Measurements from ENCODE around the gene MTTP.

The MTTP gene

DNA sequence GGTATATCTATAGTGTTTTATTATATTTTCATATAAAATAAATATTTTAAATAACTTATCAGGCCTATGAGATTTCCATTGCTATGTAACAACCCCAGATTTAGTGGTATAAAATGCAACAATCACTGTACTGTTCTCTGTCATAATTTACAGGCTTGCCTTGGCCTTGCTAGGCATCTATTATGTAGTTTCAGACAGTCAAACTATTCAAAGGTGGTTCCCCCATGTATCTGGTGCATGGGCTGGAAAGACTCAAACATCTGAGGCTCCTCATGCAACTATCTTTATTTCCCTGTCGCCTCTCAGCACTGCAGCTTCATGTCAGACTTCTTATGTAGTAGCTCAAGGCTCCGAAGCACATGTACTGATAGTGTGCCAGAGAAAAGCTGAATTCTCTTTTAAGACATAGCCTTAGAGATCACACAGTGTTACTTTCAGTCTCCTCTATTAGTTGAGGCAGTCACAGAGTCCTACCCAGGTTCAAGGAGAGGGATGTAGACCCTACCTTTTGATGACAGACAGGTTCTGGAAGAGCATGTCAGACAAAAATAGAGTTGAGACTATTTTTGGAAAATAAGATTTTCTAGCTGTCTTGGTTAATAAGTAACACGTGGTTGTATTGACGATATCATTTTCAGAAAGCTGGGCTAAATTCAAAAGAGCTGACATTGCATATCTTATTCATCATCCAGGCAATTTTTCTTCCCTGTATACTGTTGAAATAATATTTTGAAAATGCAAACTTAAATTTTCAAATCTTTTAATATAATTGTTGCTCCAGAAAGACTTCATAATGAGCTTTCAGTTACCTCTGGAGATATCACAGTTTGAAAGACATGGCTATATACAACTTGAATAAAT, 19.4 kb downstream of the MTTP start:
- H3K79me2 ChIP-seq (ENCODE audit: control insufficient read depth, insufficient read depth, low read length, poor library complexity) = no peaks in the 10 kb centered on the region
- no peak overlapping the region for H3K18ac ChIP-seq (ENCODE audit: low read length)
- no peak overlapping the region for H3K9ac ChIP-seq (ENCODE audit: low read length)
- WGBS (ENCODE audit: extremely low coverage, insufficient coverage, insufficient read length) = no CpG with 5 or more reads among the region's 4 CpGs
- H2AFZ ChIP-seq (ENCODE audit: insufficient read depth, low read length, poor library complexity) = no peak overlapping the region
- H3K4me3 ChIP-seq (ENCODE audit: low read depth, low read length) = no peak overlapping the region
- H3K14ac ChIP-seq (ENCODE audit: low read length) = no peak overlapping the region
- H4K8ac ChIP-seq (ENCODE audit: low read depth, low read length) = no peak overlapping the region
- no peak overlapping the region for H3K27ac ChIP-seq (ENCODE audit: low read depth, low read length)
- no peak for DNase-seq
- no peaks in the 10 kb centered on the region for H3K27me3 ChIP-seq (ENCODE audit: insufficient read depth, low read length)
- H2AK5ac ChIP-seq (ENCODE audit: low read length) = no peak overlapping the region
- H3K4me2 ChIP-seq (ENCODE audit: low read length) = no peak overlapping the region
- H3K23ac ChIP-seq (ENCODE audit: low read length) = no peak overlapping the region
- no peak overlapping the region for H2BK120ac ChIP-seq (ENCODE audit: insufficient read depth, low read length, poor library complexity)
- no peak overlapping the region for H4K91ac ChIP-seq (ENCODE audit: low read depth, low read length)
- H3K79me1 ChIP-seq (ENCODE audit: low read length) = no peaks in the 10 kb centered on the region
- H2BK5ac ChIP-seq (ENCODE audit: low read depth, low read length, poor library complexity) = no peak overlapping the region
- H3K4ac ChIP-seq (ENCODE audit: low read depth, low read length) = no peak overlapping the region
- no peaks in the 10 kb centered on the region for H3K36me3 ChIP-seq (ENCODE audit: control insufficient read depth in 1 of 2, insufficient read depth in 2 of 2, low read length in 2 of 2)
- no peaks in the 10 kb centered on the region for H3K4me1 ChIP-seq (ENCODE audit: control insufficient read depth in 1 of 2, insufficient read depth in 2 of 2, low read length in 2 of 2)
- H4K12ac ChIP-seq (ENCODE audit: low read depth, low read length) = no peak overlapping the region
- no peak overlapping the region for H2BK12ac ChIP-seq (ENCODE audit: low read length)
- H3K9me3 ChIP-seq (ENCODE audit: insufficient read depth, low read depth, low read length) = no peaks in the 10 kb centered on the region

DNA sequence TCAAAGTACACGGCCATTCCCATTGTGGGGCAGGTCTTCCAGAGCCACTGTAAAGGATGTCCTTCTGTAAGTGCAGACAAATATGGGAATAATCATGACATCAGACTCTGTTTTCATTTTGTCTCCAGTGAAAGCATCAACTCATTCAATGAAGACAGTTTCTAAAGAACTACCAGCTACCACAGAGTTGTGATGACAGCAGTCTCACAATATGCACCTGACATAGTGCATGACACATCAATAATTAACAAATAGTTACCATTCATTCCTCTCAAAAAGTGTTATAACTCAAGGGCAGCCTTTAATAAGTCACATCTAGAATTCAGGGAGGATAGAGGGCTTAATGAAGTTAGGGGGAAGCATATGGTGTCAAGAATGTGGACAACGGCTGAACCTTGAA, 20.2 kb downstream of the MTTP start:
- Histone ChIP-seq H4K8ac (ENCODE audit: low read depth, low read length) (no peak overlapping the region), H3K9ac (ENCODE audit: low read length) (no peak overlapping the region), H3K27me3 (ENCODE audit: insufficient read depth, low read length) (no peaks in the 10 kb centered on the region), H3K9me3 (ENCODE audit: insufficient read depth, low read depth, low read length) (no peaks in the 10 kb centered on the region), H3K27ac (ENCODE audit: low read depth, low read length) (no peak overlapping the region), H2BK5ac (ENCODE audit: low read depth, low read length, poor library complexity) (no peak overlapping the region), H3K4me1 (ENCODE audit: control insufficient read depth in 1 of 2, insufficient read depth in 2 of 2, low read length in 2 of 2) (no peaks in the 10 kb centered on the region), H2BK12ac (ENCODE audit: low read length) (no peak overlapping the region), H4K91ac (ENCODE audit: low read depth, low read length) (no peak overlapping the region), H3K4me2 (ENCODE audit: low read length) (no peak overlapping the region), H2BK120ac (ENCODE audit: insufficient read depth, low read length, poor library complexity) (no peak overlapping the region), H3K4ac (ENCODE audit: low read depth, low read length) (no peak overlapping the region), H3K23ac (ENCODE audit: low read length) (no peak overlapping the region), H2AK5ac (ENCODE audit: low read length) (no peak overlapping the region), H4K12ac (ENCODE audit: low read depth, low read length) (no peak overlapping the region), H3K79me1 (ENCODE audit: low read length) (no peaks in the 10 kb centered on the region), H3K4me3 (ENCODE audit: low read depth, low read length) (no peak overlapping the region), H2AFZ (ENCODE audit: insufficient read depth, low read length, poor library complexity) (no peak overlapping the region), H3K36me3 (ENCODE audit: control insufficient read depth in 1 of 2, insufficient read depth in 2 of 2, low read length in 2 of 2) (no peaks in the 10 kb centered on the region), H3K79me2 (ENCODE audit: control insufficient read depth, insufficient read depth, low read length, poor library complexity) (no peaks in the 10 kb centered on the region), H3K18ac (ENCODE audit: low read length) (no peak overlapping the region), H3K14ac (ENCODE audit: low read length) (no peak overlapping the region)
- DNase-seq = no peak
- WGBS (ENCODE audit: extremely low coverage, insufficient coverage, insufficient read length) = no CpG with 5 or more reads among the region's 2 CpGs

DNA sequence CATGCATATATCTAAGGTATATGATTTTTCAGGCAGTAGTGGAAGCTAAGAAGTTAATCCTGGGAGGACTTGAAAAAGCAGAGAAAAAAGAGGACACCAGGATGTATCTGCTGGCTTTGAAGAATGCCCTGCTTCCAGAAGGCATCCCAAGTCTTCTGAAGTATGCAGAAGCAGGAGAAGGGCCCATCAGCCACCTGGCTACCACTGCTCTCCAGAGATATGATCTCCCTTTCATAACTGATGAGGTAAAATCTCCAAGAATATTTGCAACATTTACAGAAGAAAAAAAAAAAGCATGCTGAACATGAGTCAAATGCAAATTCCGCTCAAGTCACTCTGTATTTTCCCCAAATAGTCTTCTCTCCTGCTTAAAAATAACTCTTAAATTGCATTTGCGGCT, 32.1 kb downstream of the MTTP start:
- peak; percentile 66 to 86 for DNase-seq
- Histone ChIP-seq H3K27me3 (ENCODE audit: insufficient read depth, low read length) (no peaks in the 10 kb centered on the region), H3K4me3 (ENCODE audit: low read depth, low read length) (no peak overlapping the region), H3K14ac (ENCODE audit: low read length) (no peak overlapping the region), H3K36me3 (ENCODE audit: control insufficient read depth in 1 of 2, insufficient read depth in 2 of 2, low read length in 2 of 2) (no peaks in the 10 kb centered on the region), H2BK120ac (ENCODE audit: insufficient read depth, low read length, poor library complexity) (no peak overlapping the region), H3K23ac (ENCODE audit: low read length) (no peak overlapping the region), H3K79me2 (ENCODE audit: control insufficient read depth, insufficient read depth, low read length, poor library complexity) (no peaks in the 10 kb centered on the region), H3K9me3 (ENCODE audit: insufficient read depth, low read depth, low read length) (no peaks in the 10 kb centered on the region), H2BK5ac (ENCODE audit: low read depth, low read length, poor library complexity) (no peak overlapping the region), H3K27ac (ENCODE audit: low read depth, low read length) (no peak overlapping the region), H3K4me1 (ENCODE audit: control insufficient read depth in 1 of 2, insufficient read depth in 2 of 2, low read length in 2 of 2) (no peaks in the 10 kb centered on the region), H4K91ac (ENCODE audit: low read depth, low read length) (no peak overlapping the region), H3K79me1 (ENCODE audit: low read length) (no peaks in the 10 kb centered on the region), H4K8ac (ENCODE audit: low read depth, low read length) (no peak overlapping the region), H3K9ac (ENCODE audit: low read length) (no peak overlapping the region), H2AK5ac (ENCODE audit: low read length) (no peak overlapping the region), H4K12ac (ENCODE audit: low read depth, low read length) (no peak overlapping the region), H3K18ac (ENCODE audit: low read length) (no peak overlapping the region), H2BK12ac (ENCODE audit: low read length) (no peak overlapping the region), H3K4me2 (ENCODE audit: low read length) (no peak overlapping the region), H3K4ac (ENCODE audit: low read depth, low read length) (no peak overlapping the region), H2AFZ (ENCODE audit: insufficient read depth, low read length, poor library complexity) (no peak overlapping the region)
- WGBS (ENCODE audit: extremely low coverage, insufficient coverage, insufficient read length) = no CpG with 5 or more reads among the region's 2 CpGs

DNA sequence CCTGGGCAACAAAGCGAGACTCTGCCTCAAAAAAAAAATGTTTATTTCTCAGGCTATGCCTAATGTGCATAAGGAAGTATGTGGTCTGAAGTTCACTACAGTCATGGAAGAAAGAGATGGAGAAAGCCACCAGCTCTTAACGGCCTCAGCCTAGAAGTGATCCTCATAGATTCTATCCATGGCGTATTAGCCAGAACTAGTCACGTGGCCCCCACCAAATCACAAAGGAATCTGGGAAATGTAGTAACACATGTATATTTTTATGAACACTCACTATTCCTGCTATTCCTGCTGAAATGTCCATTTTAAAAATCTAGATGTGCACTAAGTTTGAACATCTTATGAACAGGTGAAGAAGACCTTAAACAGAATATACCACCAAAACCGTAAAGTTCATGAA, 33.8 kb downstream of the MTTP start:
- no peak overlapping the region for H3K23ac ChIP-seq (ENCODE audit: low read length)
- H3K18ac ChIP-seq (ENCODE audit: low read length) = no peak overlapping the region
- no peaks in the 10 kb centered on the region for H3K79me1 ChIP-seq (ENCODE audit: low read length)
- no peak overlapping the region for H3K4ac ChIP-seq (ENCODE audit: low read depth, low read length)
- no peaks in the 10 kb centered on the region for H3K27me3 ChIP-seq (ENCODE audit: insufficient read depth, low read length)
- H3K14ac ChIP-seq (ENCODE audit: low read length) = no peak overlapping the region
- no peak overlapping the region for H2BK12ac ChIP-seq (ENCODE audit: low read length)
- no peak overlapping the region for H2AK5ac ChIP-seq (ENCODE audit: low read length)
- no peak overlapping the region for H3K4me2 ChIP-seq (ENCODE audit: low read length)
- no peak overlapping the region for H3K4me3 ChIP-seq (ENCODE audit: low read depth, low read length)
- no peaks in the 10 kb centered on the region for H3K4me1 ChIP-seq (ENCODE audit: control insufficient read depth in 1 of 2, insufficient read depth in 2 of 2, low read length in 2 of 2)
- H2AFZ ChIP-seq (ENCODE audit: insufficient read depth, low read length, poor library complexity) = no peak overlapping the region
- H2BK120ac ChIP-seq (ENCODE audit: insufficient read depth, low read length, poor library complexity) = no peak overlapping the region
- no peak overlapping the region for H3K27ac ChIP-seq (ENCODE audit: low read depth, low read length)
- H4K91ac ChIP-seq (ENCODE audit: low read depth, low read length) = no peak overlapping the region
- WGBS (ENCODE audit: extremely low coverage, insufficient coverage, insufficient read length) = no CpG with 5 or more reads among the region's 5 CpGs
- H3K79me2 ChIP-seq (ENCODE audit: control insufficient read depth, insufficient read depth, low read length, poor library complexity) = no peaks in the 10 kb centered on the region
- no peak overlapping the region for H4K12ac ChIP-seq (ENCODE audit: low read depth, low read length)
- H3K9ac ChIP-seq (ENCODE audit: low read length) = no peak overlapping the region
- H4K8ac ChIP-seq (ENCODE audit: low read depth, low read length) = no peak overlapping the region
- no peak overlapping the region for H2BK5ac ChIP-seq (ENCODE audit: low read depth, low read length, poor library complexity)
- H3K9me3 ChIP-seq (ENCODE audit: insufficient read depth, low read depth, low read length) = no peaks in the 10 kb centered on the region
- H3K36me3 ChIP-seq (ENCODE audit: control insufficient read depth in 1 of 2, insufficient read depth in 2 of 2, low read length in 2 of 2) = no peaks in the 10 kb centered on the region
- no peak for DNase-seq
